DND-41 (cell line): ENCODE results near the gene ZNF474.

Source experiments
- EZH2 ChIP-seq: IDR thresholded peaks from 3 replicates; pipeline ENCODE4 v1.6.1; 2012; ENCODE audit warnings: borderline replicate concordance, low read depth, mild to moderate bottlenecking, moderate library complexity, low read length, inconsistent platforms; ENCODE audit not compliant: severe bottlenecking
- TF ChIP-seq, protein P1 (sequence below): IDR thresholded peaks from 2 replicates; pipeline ENCODE4 v1.5.1; 2012; ENCODE audit warnings: borderline replicate concordance, low read length, moderate library complexity, mild to moderate bottlenecking; ENCODE audit not compliant: poor library complexity, severe bottlenecking; ENCODE audit errors: extremely low read depth

DNA sequence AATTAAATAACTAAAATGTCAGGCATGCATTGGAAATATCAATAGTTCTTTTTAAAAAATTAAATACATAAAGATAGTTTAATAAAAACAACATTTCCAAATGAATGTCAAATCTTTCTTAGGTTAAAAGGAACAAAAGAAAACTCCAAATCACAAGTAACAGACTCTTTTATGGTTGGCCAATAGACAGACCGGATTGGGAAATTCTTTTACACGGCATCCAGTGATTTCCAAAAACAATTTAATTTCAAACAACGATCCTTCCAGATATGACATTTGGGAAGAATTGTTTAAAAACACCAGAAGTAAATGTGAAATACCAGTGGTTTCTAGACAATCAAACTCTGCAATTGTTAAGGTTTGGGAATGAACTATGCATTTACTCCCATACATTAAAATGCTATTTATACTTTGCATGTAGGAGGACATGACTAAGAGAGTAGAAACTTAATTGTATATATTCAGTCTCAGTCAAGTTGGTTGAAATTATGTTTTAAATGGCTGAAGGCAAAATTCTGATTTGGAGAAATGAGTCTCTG lies 32.8 kb downstream of the ZNF474 start:
- TF ChIP-seq, protein P1, sequence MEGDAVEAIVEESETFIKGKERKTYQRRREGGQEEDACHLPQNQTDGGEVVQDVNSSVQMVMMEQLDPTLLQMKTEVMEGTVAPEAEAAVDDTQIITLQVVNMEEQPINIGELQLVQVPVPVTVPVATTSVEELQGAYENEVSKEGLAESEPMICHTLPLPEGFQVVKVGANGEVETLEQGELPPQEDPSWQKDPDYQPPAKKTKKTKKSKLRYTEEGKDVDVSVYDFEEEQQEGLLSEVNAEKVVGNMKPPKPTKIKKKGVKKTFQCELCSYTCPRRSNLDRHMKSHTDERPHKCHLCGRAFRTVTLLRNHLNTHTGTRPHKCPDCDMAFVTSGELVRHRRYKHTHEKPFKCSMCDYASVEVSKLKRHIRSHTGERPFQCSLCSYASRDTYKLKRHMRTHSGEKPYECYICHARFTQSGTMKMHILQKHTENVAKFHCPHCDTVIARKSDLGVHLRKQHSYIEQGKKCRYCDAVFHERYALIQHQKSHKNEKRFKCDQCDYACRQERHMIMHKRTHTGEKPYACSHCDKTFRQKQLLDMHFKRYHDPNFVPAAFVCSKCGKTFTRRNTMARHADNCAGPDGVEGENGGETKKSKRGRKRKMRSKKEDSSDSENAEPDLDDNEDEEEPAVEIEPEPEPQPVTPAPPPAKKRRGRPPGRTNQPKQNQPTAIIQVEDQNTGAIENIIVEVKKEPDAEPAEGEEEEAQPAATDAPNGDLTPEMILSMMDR = no peak
- no peak for TF ChIP-seq EZH2
